H9 (cell line): Measurements from ENCODE around the gene HIRA. TPM values are rescaled to one million over a fixed set of nuclear protein-coding genes. Genes with fewer than 3 reads are reported as not detected.

Experiments used
- DNase-seq: peaks from one replicate; pipeline ENCODE4 v3.0.0-alpha.2; 2017
- H2AFZ ChIP-seq: one replicate; pipeline ENCODE4 v1.6.1; 2013; ENCODE audit warnings: mild to moderate bottlenecking, low read length, control low read depth, moderate library complexity
- H2AK5ac ChIP-seq: 2 replicates; pipeline ENCODE4 v1.6.1; 2013; ENCODE audit warnings: low read length, control low read depth, mixed read lengths; ENCODE audit not compliant: insufficient read length
- H2BK120ac ChIP-seq: one replicate; pipeline ENCODE4 v1.6.1; 2013; ENCODE audit warnings: low read depth, mild to moderate bottlenecking, low read length, control low read depth, inconsistent platforms; ENCODE audit not compliant: poor library complexity, severe bottlenecking
- H2BK12ac ChIP-seq: 2 replicates; pipeline ENCODE4 v1.6.1; 2013; ENCODE audit warnings: low read length, control low read depth, mixed read lengths, low read depth; ENCODE audit not compliant: insufficient read length
- H2BK15ac ChIP-seq: 2 replicates; pipeline ENCODE4 v1.6.1; 2013; ENCODE audit warnings: low read depth, low read length, control low read depth
- H2BK20ac ChIP-seq: one replicate; pipeline ENCODE4 v1.6.1; 2013; ENCODE audit warnings: low read depth, mild to moderate bottlenecking, low read length, control low read depth, inconsistent platforms; ENCODE audit not compliant: poor library complexity, severe bottlenecking
- H2BK5ac ChIP-seq: 2 replicates; pipeline ENCODE4 v1.6.1; 2013; ENCODE audit warnings: low read length, control low read depth, mixed read lengths; ENCODE audit not compliant: insufficient read length
- H3K14ac ChIP-seq: 2 replicates; pipeline ENCODE4 v1.6.1; 2013; ENCODE audit warnings: low read length, control low read depth; ENCODE audit not compliant: insufficient read depth
- H3K18ac ChIP-seq: 2 replicates; pipeline ENCODE4 v1.6.1; 2013; ENCODE audit warnings: low read depth, mild to moderate bottlenecking, mixed read lengths, low read length, control low read depth; ENCODE audit not compliant: insufficient read length
- H3K23ac ChIP-seq: 2 replicates; pipeline ENCODE4 v1.6.1; 2013; ENCODE audit warnings: low read length, control low read depth, mixed read lengths, low read depth; ENCODE audit not compliant: insufficient read length
- H3K23me2 ChIP-seq: 2 replicates; pipeline ENCODE4 v1.6.1; 2013; ENCODE audit warnings: low read depth, mild to moderate bottlenecking, mixed read lengths, low read length, control low read depth; ENCODE audit not compliant: insufficient read length, poor library complexity, severe bottlenecking
- H3K27ac ChIP-seq: 2 replicates; pipeline ENCODE4 v1.5.1; 2013; ENCODE audit warnings: low read length, control low read depth, mixed read lengths, low read depth; ENCODE audit not compliant: insufficient read length
- H3K27me3 ChIP-seq: 2 replicates; pipeline ENCODE4 v1.6.1; 2013; ENCODE audit warnings: low read length, control low read depth, inconsistent platforms; ENCODE audit not compliant: insufficient read depth
- H3K4ac ChIP-seq: 2 replicates; pipeline ENCODE4 v1.6.1; 2013; ENCODE audit warnings: low read depth, mild to moderate bottlenecking, control low read depth, inconsistent platforms, low read length, moderate library complexity
- H3K4me1 ChIP-seq: 2 replicates; pipeline ENCODE4 v1.6.1; 2013; ENCODE audit warnings: low read length, control low read depth, inconsistent platforms; ENCODE audit not compliant: insufficient read depth
- H3K4me2 ChIP-seq: 2 replicates; pipeline ENCODE4 v1.6.1; 2013; ENCODE audit warnings: low read length, control low read depth, mixed read lengths; ENCODE audit not compliant: insufficient read length, insufficient read depth
- H3K56ac ChIP-seq: 2 replicates; pipeline ENCODE4 v1.6.1; 2013; ENCODE audit warnings: low read depth, mild to moderate bottlenecking, mixed read lengths, low read length, control low read depth; ENCODE audit not compliant: insufficient read length
- H3K79me1 ChIP-seq: 2 replicates; pipeline ENCODE4 v1.6.1; 2013; ENCODE audit warnings: low read depth, mild to moderate bottlenecking, moderate library complexity, low read length, control low read depth, inconsistent platforms; ENCODE audit not compliant: insufficient read depth, poor library complexity, severe bottlenecking
- H3K79me2 ChIP-seq: 2 replicates; pipeline ENCODE4 v1.6.1; 2013; ENCODE audit warnings: low read length, control low read depth, inconsistent platforms; ENCODE audit not compliant: insufficient read depth
- H3K9ac ChIP-seq: 2 replicates; pipeline ENCODE4 v1.6.1; 2013; ENCODE audit warnings: low read length, control low read depth, mixed read lengths; ENCODE audit not compliant: insufficient read length; ENCODE audit errors: extremely low read depth
- H3K9me3 ChIP-seq: one replicate; pipeline ENCODE4 v1.6.1; 2013; ENCODE audit warnings: low read depth, low read length, inconsistent platforms; ENCODE audit not compliant: control insufficient read depth
- H3T11ph ChIP-seq: one replicate; pipeline ENCODE4 v1.6.1; 2013; ENCODE audit warnings: mild to moderate bottlenecking, low read length, control low read depth, inconsistent platforms
- H4K20me1 ChIP-seq: one replicate; pipeline ENCODE4 v1.6.1; 2013; ENCODE audit not compliant: control insufficient read depth, insufficient read length, insufficient read depth
- H4K5ac ChIP-seq: 2 replicates; pipeline ENCODE4 v1.6.1; 2013; ENCODE audit warnings: low read depth, mild to moderate bottlenecking, mixed read lengths, low read length, control low read depth; ENCODE audit not compliant: insufficient read length
- H4K8ac ChIP-seq: replicated peaks from 2 replicates; pipeline ENCODE4 v1.6.1; 2013; ENCODE audit warnings: low read length, control low read depth, mixed read lengths, low read depth; ENCODE audit not compliant: insufficient read length
- H4K91ac ChIP-seq: 2 replicates; pipeline ENCODE4 v1.6.1; 2013; ENCODE audit warnings: low read depth, mild to moderate bottlenecking, moderate library complexity, mixed read lengths, low read length, control low read depth; ENCODE audit not compliant: insufficient read length
- H3K27ac Mint-ChIP-seq, 3 experiments: 2 replicates in 2 of 3; 3 replicates in 1 of 3; pipeline ENCODE4 v1.8.0; 2020 to 2021; ENCODE audit warnings: mixed read lengths in 3 of 3, mild to moderate bottlenecking in 1 of 3, moderate library complexity in 1 of 3
- H3K27me3 Mint-ChIP-seq: 2 replicates; pipeline ENCODE4 v1.8.0; 2021; ENCODE audit warnings: low read depth, mild to moderate bottlenecking, moderate library complexity, mixed read lengths
- H3K36me3 Mint-ChIP-seq, 3 experiments: 2 replicates in 2 of 3; 3 replicates in 1 of 3; pipeline ENCODE4 v1.8.0; 2020 to 2021; ENCODE audit warnings: low read depth in 3 of 3, mixed read lengths in 3 of 3; ENCODE audit not compliant: insufficient read depth in 1 of 3
- H3K4me1 Mint-ChIP-seq, 2 experiments: 2 replicates each; pipeline ENCODE4 v1.8.0; 2020; ENCODE audit warnings: mixed read lengths in 2 of 2
- H3K4me3 Mint-ChIP-seq, 2 experiments: 2 replicates in 1 of 2; 3 replicates in 1 of 2; pipeline ENCODE4 v1.8.0; 2020 to 2021; ENCODE audit warnings: mild to moderate bottlenecking in 2 of 2, mixed read lengths in 2 of 2, moderate library complexity in 1 of 2
- H3K9me3 Mint-ChIP-seq, 2 experiments: 2 replicates in 1 of 2; 3 replicates in 1 of 2; pipeline ENCODE4 v1.8.0; 2020; ENCODE audit warnings: mild to moderate bottlenecking in 2 of 2, mixed read lengths in 2 of 2, moderate library complexity in 1 of 2
- CTCF ChIP-seq: fragments of 200-600 bp; sonication (generic); conservative IDR thresholded peaks from 3 replicates; pipeline ENCODE4 v1.8.0; 2021; ENCODE audit warnings: antibody characterized with exemption, mild to moderate bottlenecking
- WGBS: extraction: QIAGEN DNeasy Blood & Tissue Kit; methylation state at CpG from one replicate; pipeline ENCODE4 v1.1.7; 2013; ENCODE audit warnings: missing lambda C conversion rate, low lambda C conversion rate, mixed read lengths; ENCODE audit not compliant: insufficient read length; ENCODE audit errors: extremely low coverage; 5-methylcytosine and 5-hydroxymethylcytosine counted together
- total RNA-seq: library from RNA; stranded (reverse); gene quantifications from 2 replicates; pipeline ENCODE4 v1.2.1, GENCODE V29; 2021

Gene HIRA
- total RNA-seq, 1 experiment from 2014 or later: 51.9 TPM

DNA sequence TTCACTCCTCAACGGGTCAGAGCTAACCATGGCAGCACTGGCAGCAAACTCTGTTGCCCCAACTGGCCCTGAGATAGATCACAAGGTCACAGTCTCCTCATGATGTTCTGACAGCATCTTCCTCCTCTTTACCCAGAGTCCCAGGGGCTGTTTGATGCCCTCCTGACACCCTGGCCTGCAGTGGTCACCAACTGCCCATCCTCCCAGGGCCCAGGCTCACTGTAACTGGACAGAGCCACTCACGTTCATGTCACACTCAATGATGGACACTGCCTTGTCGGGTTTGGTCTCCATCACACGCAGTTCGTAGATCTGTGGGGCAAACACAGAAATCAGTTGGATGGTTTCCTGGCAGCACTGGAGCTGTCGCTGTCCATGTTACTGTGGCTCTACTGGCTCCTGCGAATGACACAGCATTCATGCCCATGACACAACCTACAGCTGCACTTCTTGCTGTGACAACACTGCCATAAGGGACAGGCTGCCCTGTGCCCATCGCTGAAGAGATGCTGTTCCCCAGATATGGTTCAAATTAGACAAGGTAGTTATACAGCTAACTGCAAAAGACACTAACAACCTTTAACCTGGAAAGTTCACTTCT, 26.4 kb upstream of the HIRA start:
- no peak overlapping the region for H3K18ac ChIP-seq
- no peak overlapping the region for H2AFZ ChIP-seq
- H3K4ac ChIP-seq: no peak overlapping the region
- H3K23me2 ChIP-seq: no peaks in the 10 kb centered on the region
- no peak overlapping the region for H2BK20ac ChIP-seq
- H3K36me3 Mint-ChIP-seq: peaks cover 30 to 79% (median 45%) of the 10 kb centered on the region in 3 experiments
- no peaks in the 10 kb centered on the region; the same call in 1 of the 2 replicates for H3K27me3 Mint-ChIP-seq
- H3K27ac ChIP-seq: no peak overlapping the region
- H3K4me1 ChIP-seq: no peaks in the 10 kb centered on the region
- no peak overlapping the region; a peak in 1 of 7 replicates for H3K27ac Mint-ChIP-seq
- no peak overlapping the region for H2AK5ac ChIP-seq
- no peak overlapping the region for H3K9ac ChIP-seq
- H3K56ac ChIP-seq: no peak overlapping the region
- WGBS: no CpG with 5 or more reads among the region's 8 CpGs
- no peak for DNase-seq
- H3K9me3 Mint-ChIP-seq: no peaks in the 10 kb centered on the region
- no peak overlapping the region for H2BK120ac ChIP-seq
- H2BK5ac ChIP-seq: no peak overlapping the region
- no peaks in the 10 kb centered on the region for H4K20me1 ChIP-seq
- H4K5ac ChIP-seq: no peak overlapping the region
- H3K79me2 ChIP-seq: no peaks in the 10 kb centered on the region
- H4K91ac ChIP-seq: no peak overlapping the region
- H3K4me1 Mint-ChIP-seq: peaks cover 2 to 12% of the 10 kb centered on the region in 2 experiments; a peak in 2 of 4 replicates
- no peak overlapping the region for H3K23ac ChIP-seq
- H3K4me3 Mint-ChIP-seq: no peak overlapping the region
- no peaks in the 10 kb centered on the region for H3K27me3 ChIP-seq
- no peak overlapping the region for H2BK12ac ChIP-seq
- TF ChIP-seq CTCF: no peak
- no peaks in the 10 kb centered on the region for H3K79me1 ChIP-seq
- no peak overlapping the region for H3K4me2 ChIP-seq
- H3T11ph ChIP-seq: no peak overlapping the region
- H2BK15ac ChIP-seq: no peak overlapping the region
- H3K9me3 ChIP-seq: no peaks in the 10 kb centered on the region
- no peak overlapping the region for H4K8ac ChIP-seq
- no peak overlapping the region; the same call in 1 of the 2 replicates for H3K14ac ChIP-seq
